Fibroblast of the aortic adventitia (primary cell): ENCODE results near the gene PGLYRP2. TPM values are rescaled to one million over a fixed set of nuclear protein-coding genes. Genes with fewer than 3 reads are reported as not detected.

Experiments
- DNase-seq: peaks from one replicate; pipeline ENCODE4 v3.0.0-alpha.2; 2010; ENCODE audit warnings: low read depth
- H3K4me3 ChIP-seq: 2 replicates; pipeline ENCODE4 v1.5.1; 2011; ENCODE audit warnings: low read depth, mild to moderate bottlenecking, control low read depth, low read length, moderate library complexity
- CTCF ChIP-seq: IDR thresholded peaks from 2 replicates; pipeline ENCODE4 v1.5.1; 2011; ENCODE audit warnings: mild to moderate bottlenecking, low read length, control low read depth, inconsistent platforms; ENCODE audit not compliant: insufficient read depth
- total RNA-seq: library from RNA; depleted of rRNA; stranded (reverse); fragments of >200 nt; gene quantifications from 2 replicates; pipeline ENCODE4 v1.2.3, GENCODE V29; 2012; ENCODE audit warnings: low replicate concordance

Gene PGLYRP2
- total RNA-seq, 1 donor, result not detected

GRCh38 chr19:15432629-15433518, 46.4 kb downstream of the PGLYRP2 start:
- DNase-seq, result peak; percentile 82
- peak overlapping the region; percentile 83 for H3K4me3 ChIP-seq
- TF ChIP-seq CTCF, result no peak

- H3K4me3 ChIP-seq, result peak overlapping the region; percentile 83
- no peak for TF ChIP-seq CTCF
- no peak for DNase-seq
Observed at GRCh38 chr19:15432018-15432494, 47.2 kb downstream of the PGLYRP2 start.

GRCh38 chr19:15431396-15432017, 47.8 kb downstream of the PGLYRP2 start:
- no peak for TF ChIP-seq CTCF
- H3K4me3 ChIP-seq, result peak overlapping the region; percentile 83
- no peak for DNase-seq

- DNase-seq, result no peak
- H3K4me3 ChIP-seq, result peak overlapping the region; percentile 83
- no peak for TF ChIP-seq CTCF
Observed at GRCh38 chr19:15430526-15431120, 48.7 kb downstream of the PGLYRP2 start.

GRCh38 chr19:15429825-15430467, 49.4 kb downstream of the PGLYRP2 start:
- DNase-seq, result no peak
- TF ChIP-seq CTCF, result no peak
- H3K4me3 ChIP-seq, result no peak overlapping the region
